GM23338 (cell line): ENCODE measurements around the gene PIR. TPM values are rescaled to one million over a fixed set of nuclear protein-coding genes. Genes with fewer than 3 reads are reported as not detected.

ENCODE experiments used
- ATAC-seq: fragments of 200-7000 bp; cut with Tn5 transposase; 3 replicates; pipeline ENCODE4 v1.9.1; 2020
- DNase-seq: peaks from one replicate; pipeline ENCODE4 v3.0.0-alpha.2; 2015; ENCODE audit warnings: low spot score
- H2AFZ ChIP-seq: fragments of 200-600 bp; sonication (generic); 2 replicates; pipeline ENCODE4 v1.8.0; 2016; ENCODE audit warnings: antibody characterized with exemption, mild to moderate bottlenecking, moderate library complexity
- H3F3A ChIP-seq: fragments of 200-600 bp; sonication (generic); replicated peaks from 2 replicates; pipeline ENCODE4 v1.8.0; 2017; ENCODE audit warnings: antibody characterized with exemption, mixed run types, low read depth
- H3K27ac ChIP-seq: fragments of 200-600 bp; sonication (generic); 2 replicates; pipeline ENCODE4 v1.6.1; 2016; ENCODE audit warnings: low read depth
- H3K27me3 ChIP-seq: fragments of 200-600 bp; sonication (generic); 2 replicates; pipeline ENCODE4 v1.8.0; 2016; ENCODE audit warnings: mild to moderate bottlenecking, mixed run types, moderate library complexity; ENCODE audit not compliant: insufficient read depth
- H3K36me3 ChIP-seq: fragments of 200-600 bp; sonication (generic); 2 replicates; pipeline ENCODE4 v1.8.0; 2016; ENCODE audit warnings: mild to moderate bottlenecking; ENCODE audit not compliant: insufficient read depth
- H3K4me1 ChIP-seq: fragments of 200-600 bp; sonication (generic); 2 replicates; pipeline ENCODE4 v1.8.0; 2016; ENCODE audit warnings: mild to moderate bottlenecking, moderate library complexity; ENCODE audit not compliant: insufficient read depth
- H3K4me2 ChIP-seq: fragments of 200-600 bp; sonication (generic); 2 replicates; pipeline ENCODE4 v1.7.1; 2017; ENCODE audit warnings: mixed run types
- H3K4me3 ChIP-seq: fragments of 200-600 bp; sonication (generic); 2 replicates; pipeline ENCODE4 v1.6.1; 2016; ENCODE audit warnings: mixed run types
- H3K79me2 ChIP-seq: fragments of 200-600 bp; sonication (generic); replicated peaks from 2 replicates; pipeline ENCODE4 v1.8.0; 2017; ENCODE audit warnings: mild to moderate bottlenecking; ENCODE audit not compliant: insufficient read depth
- H3K9me2 ChIP-seq: fragments of 200-600 bp; sonication (generic); 2 replicates; pipeline ENCODE4 v1.8.0; 2017; ENCODE audit not compliant: insufficient read depth
- H4K20me1 ChIP-seq: fragments of 200-600 bp; sonication (generic); replicated peaks from 2 replicates; pipeline ENCODE4 v1.8.0; 2017; ENCODE audit warnings: mild to moderate bottlenecking; ENCODE audit not compliant: insufficient read depth
- H3K27ac Mint-ChIP-seq: 2 replicates; pipeline ENCODE4 v1.8.0; 2020; ENCODE audit warnings: inconsistent platforms, mild to moderate bottlenecking, moderate library complexity, mixed read lengths
- H3K27me3 Mint-ChIP-seq: 3 replicates; pipeline ENCODE4 v1.8.0; 2022; ENCODE audit warnings: low read depth, mild to moderate bottlenecking, moderate library complexity, mixed read lengths, inconsistent platforms; ENCODE audit not compliant: insufficient read depth, poor library complexity
- H3K36me3 Mint-ChIP-seq: 3 replicates; pipeline ENCODE4 v1.8.0; 2021; ENCODE audit warnings: low read depth, mild to moderate bottlenecking, inconsistent platforms, moderate library complexity, mixed read lengths
- H3K4me1 Mint-ChIP-seq: 3 replicates; pipeline ENCODE4 v1.8.0; 2020; ENCODE audit warnings: mild to moderate bottlenecking, inconsistent platforms, mixed read lengths
- H3K4me3 Mint-ChIP-seq: 3 replicates; pipeline ENCODE4 v1.8.0; 2021; ENCODE audit warnings: moderate library complexity, mild to moderate bottlenecking, inconsistent platforms, mixed read lengths
- H3K9me3 Mint-ChIP-seq: 3 replicates; pipeline ENCODE4 v1.8.0; 2020; ENCODE audit warnings: moderate library complexity, mild to moderate bottlenecking, inconsistent platforms, mixed read lengths
- CREB1 ChIP-seq: fragments of 250-450 bp; sonication (Bioruptor Pico); IDR thresholded peaks from 2 replicates; pipeline ENCODE4 v1.5.0; 2020; ENCODE audit warnings: low read depth, mild to moderate bottlenecking, moderate library complexity
- CTCF ChIP-seq, 2 experiments: fragments of 200-600 bp in 1 of 2; sonication (generic) in 1 of 2; conservative IDR thresholded peaks; 2 replicates each; pipeline versions ENCODE4 v1.5.1 to v1.6.1; 2016 to 2017; ENCODE audit warnings: antibody characterized with exemption in 2 of 2, low read depth in 2 of 2, mild to moderate bottlenecking in 2 of 2, moderate library complexity in 1 of 2
- ETS1 ChIP-seq: IDR thresholded peaks from 2 replicates; pipeline ENCODE4 v1.6.1; 2016; ENCODE audit warnings: antibody characterized with exemption
- EZH2 ChIP-seq: fragments of 200-600 bp; sonication (generic); IDR thresholded peaks from one replicate; pipeline ENCODE4 v1.8.0; 2017; ENCODE audit warnings: antibody characterized with exemption, mild to moderate bottlenecking, low read depth; ENCODE audit not compliant: unreplicated experiment
- EZH2phosphoT487 ChIP-seq: fragments of 200-600 bp; sonication (generic); IDR thresholded peaks from one replicate; pipeline ENCODE4 v1.8.1; 2018; ENCODE audit warnings: antibody characterized with exemption; ENCODE audit not compliant: unreplicated experiment
- JUNB ChIP-seq: IDR thresholded peaks from one replicate; pipeline ENCODE4 v1.6.1; 2016; ENCODE audit warnings: antibody characterized with exemption; ENCODE audit not compliant: unreplicated experiment
- NANOG ChIP-seq: IDR thresholded peaks from 2 replicates; pipeline ENCODE4 v1.6.1; 2016; ENCODE audit warnings: antibody characterized with exemption, borderline replicate concordance
- POLR2AphosphoS5 ChIP-seq: IDR thresholded peaks from 2 replicates; pipeline ENCODE4 v1.6.1; 2016; ENCODE audit warnings: antibody characterized with exemption, low read depth
- REST ChIP-seq: IDR thresholded peaks from one replicate; pipeline ENCODE4 v1.6.1; 2018; ENCODE audit warnings: antibody characterized with exemption; ENCODE audit not compliant: unreplicated experiment
- STAT1 ChIP-seq: IDR thresholded peaks from one replicate; pipeline ENCODE4 v1.6.1; 2016; ENCODE audit warnings: antibody characterized with exemption; ENCODE audit not compliant: unreplicated experiment
- ZNF114 ChIP-seq: fragments of 250-450 bp; sonication (Bioruptor Pico); IDR thresholded peaks from 2 replicates; pipeline ENCODE4 v1.5.0; 2020; ENCODE audit warnings: mild to moderate bottlenecking, moderate library complexity
- ZNF331 ChIP-seq: fragments of 250-450 bp; sonication (Bioruptor Pico); IDR thresholded peaks from 2 replicates; pipeline ENCODE4 v1.5.0; 2020; ENCODE audit warnings: low read depth, mild to moderate bottlenecking, moderate library complexity
- ZNF462 ChIP-seq: fragments of 250-450 bp; sonication (Bioruptor Pico); IDR thresholded peaks from 2 replicates; pipeline ENCODE4 v1.5.0; 2020; ENCODE audit warnings: mild to moderate bottlenecking, moderate library complexity
- polyA plus RNA-seq: library from polyadenylated mRNA; unstranded; fragments of >200 nt; fragmentation: Nextera tagmentation; extraction: Ambion mirVana; gene quantifications from 2 replicates; pipeline ENCODE4 v1.2.1, GENCODE V29; 2016
- total RNA-seq: library from RNA; depleted of rRNA; stranded (reverse); fragments of >200 nt; shearing (Covaris generic); gene quantifications from 2 replicates; pipeline ENCODE4 v1.2.3, GENCODE V29; 2014

PIR gene
- total and polyA plus RNA-seq, 2 experiments from 2014 or later: 13.1 to 25.2 TPM

GRCh38 chrX:15437724-15438123, 55.4 kb downstream of the PIR start:
- Mint-ChIP-seq H3K9me3 (no peaks in the 10 kb centered on the region), H3K4me1 (no peaks in the 10 kb centered on the region), H3K36me3 (no peaks in the 10 kb centered on the region; the same call in 2 of the 3 replicates), H3K27ac (no peak overlapping the region), H3K4me3 (no peak overlapping the region), H3K27me3 (peaks cover 11% of the 10 kb centered on the region)
- Histone ChIP-seq H2AFZ (no peak overlapping the region), H3K9me2 (no peaks in the 10 kb centered on the region), H3K27me3 (no peaks in the 10 kb centered on the region), H3K4me1 (no peaks in the 10 kb centered on the region), H3K36me3 (no peaks in the 10 kb centered on the region), H3K79me2 (no peaks in the 10 kb centered on the region), H4K20me1 (no peaks in the 10 kb centered on the region), H3F3A (no peaks in the 10 kb centered on the region), H3K27ac (no peak overlapping the region), H3K4me3 (no peak overlapping the region), H3K4me2 (no peak overlapping the region)
- DNase-seq (no peak), ATAC-seq (no peak)
- no peak for TF ChIP-seq EZH2
- TF ChIP-seq ZNF331 (CRISPR knock-in tag): no peak
- TF ChIP-seq ETS1: no peak
- no peak for TF ChIP-seq NANOG
- no peak for TF ChIP-seq CREB1 (CRISPR knock-in tag)
- no peak for TF ChIP-seq ZNF114 (CRISPR knock-in tag)
- TF ChIP-seq ZNF462 (CRISPR knock-in tag): no peak
- TF ChIP-seq POLR2AphosphoS5: no peak
- no peak for TF ChIP-seq STAT1
- TF ChIP-seq EZH2phosphoT487: no peak
- no peak for TF ChIP-seq JUNB
- TF ChIP-seq REST: no peak
- TF ChIP-seq CTCF (conservative IDR thresholded peaks at IDR 0.05; ENCODE audit: low read depth in 2 of 2): no peak
